ENCODE measurements around the gene SNX30.

The SNX30 gene

GRCh38 chr9:112810696-112811490 is 60.3 kb downstream of the SNX30 start:
- TF ChIP-seq EZH2 (IDR thresholded peaks at IDR 0.05; ENCODE audit: borderline replicate concordance, low read depth, low read length, severe bottlenecking) = no peak
- TF ChIP-seq CTCF (IDR thresholded peaks at IDR 0.05; ENCODE audit: borderline replicate concordance, extremely low read depth, low read length, poor library complexity, severe bottlenecking) = no peak
- Histone ChIP-seq H3K27me3 (ENCODE audit: insufficient read depth, low read length, poor library complexity) (no peaks in the 10 kb centered on the region), H3K36me3 (ENCODE audit: insufficient read depth, low read length) (no peaks in the 10 kb centered on the region), H3K9ac (ENCODE audit: low read depth, low read length) (no peak overlapping the region), H3K27ac (ENCODE audit: low read length) (no peak overlapping the region), H4K20me1 (ENCODE audit: insufficient read depth, low read length) (no peaks in the 10 kb centered on the region), H3K4me3 (ENCODE audit: low read depth in 1 of 2, low read length in 2 of 2) (no peak overlapping the region), H2AFZ (ENCODE audit: low read depth, low read length) (no peak overlapping the region), H3K79me2 (ENCODE audit: insufficient read depth, low read length) (no peaks in the 10 kb centered on the region), H3K4me2 (ENCODE audit: insufficient read depth, low read length) (no peak overlapping the region), H3K4me1 (ENCODE audit: insufficient read depth, low read length) (no peaks in the 10 kb centered on the region), H3K9me3 (ENCODE audit: insufficient read depth, low read length, severe bottlenecking) (no peaks in the 10 kb centered on the region)
- ATAC-seq (ENCODE audit: insufficient read depth, low read depth) = no peak
- DNase-seq = no peak

- TF ChIP-seq EZH2 (IDR thresholded peaks at IDR 0.05; ENCODE audit: borderline replicate concordance, low read depth, low read length, severe bottlenecking) (no peak), CTCF (IDR thresholded peaks at IDR 0.05; ENCODE audit: borderline replicate concordance, extremely low read depth, low read length, poor library complexity, severe bottlenecking) (no peak)
- Histone ChIP-seq H2AFZ (ENCODE audit: low read depth, low read length) (no peak overlapping the region), H3K9me3 (ENCODE audit: insufficient read depth, low read length, severe bottlenecking) (no peaks in the 10 kb centered on the region), H3K9ac (ENCODE audit: low read depth, low read length) (no peak overlapping the region), H3K4me1 (ENCODE audit: insufficient read depth, low read length) (no peaks in the 10 kb centered on the region), H3K4me3 (ENCODE audit: low read depth in 1 of 2, low read length in 2 of 2) (no peak overlapping the region), H4K20me1 (ENCODE audit: insufficient read depth, low read length) (no peaks in the 10 kb centered on the region), H3K36me3 (ENCODE audit: insufficient read depth, low read length) (no peaks in the 10 kb centered on the region), H3K79me2 (ENCODE audit: insufficient read depth, low read length) (no peaks in the 10 kb centered on the region), H3K4me2 (ENCODE audit: insufficient read depth, low read length) (no peak overlapping the region), H3K27ac (ENCODE audit: low read length) (no peak overlapping the region), H3K27me3 (ENCODE audit: insufficient read depth, low read length, poor library complexity) (no peaks in the 10 kb centered on the region)
- ATAC-seq (ENCODE audit: insufficient read depth, low read depth) = no peak
- DNase-seq = no peak
These were observed 61.0 kb downstream of the SNX30 start for GRCh38 chr9:112811518-112811917.

GRCh38 chr9:112815868-112816267 is 65.3 kb downstream of the SNX30 start:
- H3K4me2 ChIP-seq (ENCODE audit: insufficient read depth, low read length) = no peak overlapping the region
- DNase-seq (no peak), ATAC-seq (ENCODE audit: insufficient read depth, low read depth) (no peak)
- no peaks in the 10 kb centered on the region for H4K20me1 ChIP-seq (ENCODE audit: insufficient read depth, low read length)
- H3K4me1 ChIP-seq (ENCODE audit: insufficient read depth, low read length) = no peaks in the 10 kb centered on the region
- H3K4me3 ChIP-seq (ENCODE audit: low read depth in 1 of 2, low read length in 2 of 2) = no peak overlapping the region
- no peak overlapping the region for H3K9ac ChIP-seq (ENCODE audit: low read depth, low read length)
- no peaks in the 10 kb centered on the region for H3K9me3 ChIP-seq (ENCODE audit: insufficient read depth, low read length, severe bottlenecking)
- no peak for TF ChIP-seq EZH2 (IDR thresholded peaks at IDR 0.05; ENCODE audit: borderline replicate concordance, low read depth, low read length, severe bottlenecking)
- no peak for TF ChIP-seq CTCF (IDR thresholded peaks at IDR 0.05; ENCODE audit: borderline replicate concordance, extremely low read depth, low read length, poor library complexity, severe bottlenecking)
- H3K79me2 ChIP-seq (ENCODE audit: insufficient read depth, low read length) = no peaks in the 10 kb centered on the region
- no peaks in the 10 kb centered on the region for H3K36me3 ChIP-seq (ENCODE audit: insufficient read depth, low read length)
- H2AFZ ChIP-seq (ENCODE audit: low read depth, low read length) = no peak overlapping the region
- H3K27me3 ChIP-seq (ENCODE audit: insufficient read depth, low read length, poor library complexity) = no peaks in the 10 kb centered on the region
- H3K27ac ChIP-seq (ENCODE audit: low read length) = no peak overlapping the region
